HepG2 (cell line): ENCODE data around the gene TADA2B. TPM values are rescaled to one million over a fixed set of nuclear protein-coding genes. Genes with fewer than 3 reads are reported as not detected.

ENCODE experiments used
- ATAC-seq: fragments of 200-7000 bp; cut with Tn5 transposase; 3 replicates; pipeline ENCODE4 v1.9.1; 2020; ENCODE audit warnings: mild to moderate bottlenecking, moderate library complexity
- BruUV-seq: library from RNA; stranded (reverse); fragments of 400-500 nt; replicated peaks from 2 replicates; lab custom pipeline; 2021; lab: Mats Ljungman, UMichigan
- CTCF ChIA-PET: fragments of 300-600 bp; formaldehyde crosslinking; extraction: SDS; loops from one replicate; lab custom pipeline; 2021; ENCODE audit warnings: low total read pairs, inconsistent platforms, low intra/inter-chr PET ratio; lab: Yijun Ruan, JAX
- POLR2A ChIA-PET: fragments of 350-600 bp; sonication (Branson Sonifier 250); formaldehyde crosslinking; loops from one replicate; lab custom pipeline; 2020; ENCODE audit warnings: antibody characterized with exemption, inconsistent platforms; lab: Yijun Ruan, JAX
- DNase-seq: peaks from one replicate; pipeline ENCODE4 v3.0.0-alpha.2; 2015; ENCODE audit warnings: low spot score
- FAIRE-seq: peaks from 3 replicates; lab custom pipeline; 2011; peaks lifted over from hg19 to GRCh38; lab: Jason Lieb, UNC
- H2AFZ ChIP-seq: one replicate; pipeline ENCODE4 v1.6.1; 2011; ENCODE audit warnings: low read length, inconsistent platforms
- H3K27ac ChIP-seq: fragments of 300-600 bp; 3 replicates; pipeline ENCODE4 v1.8.0; 2011; ENCODE audit warnings: mixed run types, mild to moderate bottlenecking, mixed read lengths, low read length, inconsistent platforms; ENCODE audit not compliant: insufficient read depth; ENCODE audit errors: extremely low read length
- H3K27me3 ChIP-seq, 2 experiments: fragments of 200-600 bp in 1 of 2; 2 replicates in 1 of 2; 3 replicates in 1 of 2; pipeline versions ENCODE4 v1.6.0 to v1.8.0; 2011; ENCODE audit warnings: low read length in 2 of 2, mild to moderate bottlenecking in 2 of 2, moderate library complexity in 2 of 2, inconsistent platforms in 1 of 2; ENCODE audit not compliant: insufficient read depth in 2 of 2, control insufficient read depth in 1 of 2
- H3K36me3 ChIP-seq, 2 experiments: fragments of 200-600 bp in 1 of 2; replicated peaks in 1 of 2; 2 replicates in 1 of 2; 3 replicates in 1 of 2; pipeline versions ENCODE4 v1.5.1 to v1.8.0; 2011; ENCODE audit warnings: low read length in 2 of 2, inconsistent platforms in 1 of 2; ENCODE audit not compliant: insufficient read depth in 2 of 2, control insufficient read depth in 1 of 2
- H3K4me1 ChIP-seq: 2 replicates; pipeline ENCODE4 v1.5.1; 2012; ENCODE audit warnings: low read length, inconsistent platforms; ENCODE audit not compliant: insufficient read depth
- H3K4me2 ChIP-seq: 2 replicates; pipeline ENCODE4 v1.6.0; 2011; ENCODE audit warnings: low read depth, low read length, inconsistent platforms
- H3K4me3 ChIP-seq, 3 experiments: fragments of 200-600 bp in 1 of 3; sonication (generic), shearing (Covaris generic) in 1 of 3; replicated peaks in 1 of 3; 2 replicates each; pipeline ENCODE4 v1.5.1; 2011 to 2016; ENCODE audit warnings: low read length in 3 of 3, inconsistent platforms in 2 of 3, low read depth in 2 of 3, mild to moderate bottlenecking in 2 of 3, control low read depth in 1 of 3, mixed read lengths in 1 of 3; ENCODE audit not compliant: insufficient read depth in 1 of 3
- H3K79me2 ChIP-seq: one replicate; pipeline ENCODE4 v1.6.1; 2011; ENCODE audit warnings: low read length, inconsistent platforms; ENCODE audit not compliant: insufficient read depth
- H3K9ac ChIP-seq: 2 replicates; pipeline ENCODE4 v1.6.0; 2011; ENCODE audit warnings: mild to moderate bottlenecking, low read depth, low read length, inconsistent platforms; ENCODE audit not compliant: insufficient read depth
- H3K9me3 ChIP-seq: 2 replicates; pipeline ENCODE4 v1.5.1; 2012; ENCODE audit warnings: mild to moderate bottlenecking, low read length
- H4K20me1 ChIP-seq: 2 replicates; pipeline ENCODE4 v1.6.0; 2011; ENCODE audit warnings: inconsistent platforms, mild to moderate bottlenecking, low read length, moderate library complexity; ENCODE audit not compliant: insufficient read depth
- DR1 ChIP-seq: sonication (generic); formaldehyde crosslinking; IDR thresholded peaks from 2 replicates; pipeline ENCODE4 v1.8.0; 2021; ENCODE audit warnings: mild to moderate bottlenecking, missing genetic modification reagents, inconsistent platforms
- MAF1 ChIP-seq: sonication (generic); formaldehyde crosslinking; IDR thresholded peaks from 2 replicates; pipeline ENCODE4 v1.5.0; 2020; ENCODE audit warnings: missing genetic modification reagents, borderline replicate concordance
- MIER3 ChIP-seq: IDR thresholded peaks from 2 replicates; pipeline ENCODE4 v1.6.1; 2016; ENCODE audit warnings: missing compliant biosample characterization, borderline replicate concordance
- NKX3-1 ChIP-seq: sonication (generic); formaldehyde crosslinking; IDR thresholded peaks from 2 replicates; pipeline ENCODE4 v1.5.0; 2020; ENCODE audit warnings: missing genetic modification reagents
- REXO4 ChIP-seq: sonication (generic); formaldehyde crosslinking; IDR thresholded peaks from 2 replicates; pipeline ENCODE4 v1.8.0; 2022; ENCODE audit warnings: missing genetic modification reagents, mild to moderate bottlenecking, borderline replicate concordance
- ZNF44 ChIP-seq: sonication (generic); formaldehyde crosslinking; IDR thresholded peaks from 2 replicates; pipeline ENCODE4 v1.5.1; 2020; ENCODE audit warnings: mild to moderate bottlenecking, missing genetic modification reagents
- WGBS: methylation state at CpG from one replicate; pipeline ENCODE4 v1.1.6; 2017; ENCODE audit warnings: low lambda C conversion rate; 5-methylcytosine and 5-hydroxymethylcytosine counted together
- in situ Hi-C: cut with HindIII; loops from 2 replicates; pipeline ENCODE4 v1.10.0; 2017; ENCODE audit warnings: low pct_unique_long_range_greater_than_20kb; ENCODE audit not compliant: extremely low pct_ligation_motif_present
- intact Hi-C: fragments of 100-400 bp; cut with micrococcal nuclease; formaldehyde crosslinking; loops from one replicate; pipeline ENCODE4 v1.10.0; 2022; ENCODE audit not compliant: unreplicated experiment
- polyA plus RNA-seq, 8 experiments: library from polyadenylated mRNA; depleted of rRNA in 3 of 8; stranded (reverse) in 7 of 8; unstranded in 1 of 8; fragments of >200 nt; fragmentation: Illumina TruSeq in 4 of 8; extraction: Trizol in 4 of 8; gene quantifications; 2 replicates each; pipeline versions ENCODE4 v1.2.1 to v1.2.3, GENCODE V29; 2011 to 2016; ENCODE audit warnings: low read depth in 4 of 8, missing spikeins in 1 of 8, mixed read lengths in 1 of 8; ENCODE audit not compliant: insufficient read depth in 1 of 8
- total RNA-seq, 5 experiments: library from RNA; depleted of rRNA; stranded (reverse); fragments of >200 nt; fragmentation: Illumina TruSeq; extraction: Trizol; gene quantifications; 2 replicates each; pipeline ENCODE4 v1.2.3, GENCODE V29; 2016; ENCODE audit warnings: low read depth in 1 of 5
- TF ChIP-seq, protein P1 (sequence below): sonication (generic); formaldehyde crosslinking; IDR thresholded peaks from 2 replicates; pipeline ENCODE4 v1.5.1; 2020; ENCODE audit warnings: mild to moderate bottlenecking, missing genetic modification reagents
- TF ChIP-seq, protein P2 (sequence below): sonication (generic); formaldehyde crosslinking; IDR thresholded peaks from 2 replicates; pipeline ENCODE4 v1.5.1; 2020; ENCODE audit warnings: mild to moderate bottlenecking, missing genetic modification reagents, borderline replicate concordance

Gene TADA2B
- total and polyA plus RNA-seq, 2 of the 13 experiments (the other 11 are each of a cell fraction or from before 2014, with no cell fraction given): 4.6 to 8.9 TPM

DNA sequence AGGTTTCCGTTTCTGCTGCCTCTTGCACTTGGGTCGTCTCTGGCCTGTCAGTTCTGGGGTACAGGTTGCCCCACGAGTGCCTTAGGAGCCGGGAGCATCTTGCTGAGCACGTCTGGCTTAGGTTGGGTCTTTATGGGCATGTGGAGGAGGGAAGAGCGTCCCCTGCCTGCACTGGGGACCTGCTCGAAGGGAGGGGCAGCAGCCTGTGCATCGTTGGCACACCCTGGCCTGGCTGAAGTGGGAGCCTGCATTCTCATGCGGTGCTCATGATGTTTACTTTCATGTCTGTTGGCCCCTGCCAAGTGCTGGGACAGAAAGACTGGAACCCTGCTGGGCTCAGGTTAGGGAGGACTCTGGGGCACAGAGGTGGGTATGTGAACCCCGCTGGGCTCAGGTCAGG, 23.8 kb upstream of the TADA2B start:
- intact Hi-C loops (no loop called here), in situ Hi-C loops (no loop called here)
- FAIRE-seq (no peak), DNase-seq (no peak), ATAC-seq (no peak)
- Histone ChIP-seq H3K27ac (no peak overlapping the region), H3K9me3 (no peaks in the 10 kb centered on the region), H3K4me1 (peaks cover 22% of the 10 kb centered on the region), H3K36me3 (peaks cover 24 to 63% of the 10 kb centered on the region in 2 experiments; a peak in 4 of 5 replicates), H3K27me3 (no peaks in the 10 kb centered on the region), H3K9ac (no peak overlapping the region), H3K79me2 (no peaks in the 10 kb centered on the region), H3K4me2 (no peak overlapping the region), H4K20me1 (no peaks in the 10 kb centered on the region), H3K4me3 (no peak overlapping the region), H2AFZ (no peak overlapping the region)
- ChIA-PET CTCF (no interaction called here), POLR2A (no interaction called here)
- 91% methylated on average over 7 of the region's 10 CpGs for WGBS
- BruUV-seq: no TSS peak
- TF ChIP-seq MAF1 (no peak), ZNF44 (no peak), REXO4 (no peak), DR1 (CRISPR knock-in tag) (no peak), MIER3 (no peak), NKX3-1 (CRISPR knock-in tag) (no peak)
- TF ChIP-seq, protein P1, sequence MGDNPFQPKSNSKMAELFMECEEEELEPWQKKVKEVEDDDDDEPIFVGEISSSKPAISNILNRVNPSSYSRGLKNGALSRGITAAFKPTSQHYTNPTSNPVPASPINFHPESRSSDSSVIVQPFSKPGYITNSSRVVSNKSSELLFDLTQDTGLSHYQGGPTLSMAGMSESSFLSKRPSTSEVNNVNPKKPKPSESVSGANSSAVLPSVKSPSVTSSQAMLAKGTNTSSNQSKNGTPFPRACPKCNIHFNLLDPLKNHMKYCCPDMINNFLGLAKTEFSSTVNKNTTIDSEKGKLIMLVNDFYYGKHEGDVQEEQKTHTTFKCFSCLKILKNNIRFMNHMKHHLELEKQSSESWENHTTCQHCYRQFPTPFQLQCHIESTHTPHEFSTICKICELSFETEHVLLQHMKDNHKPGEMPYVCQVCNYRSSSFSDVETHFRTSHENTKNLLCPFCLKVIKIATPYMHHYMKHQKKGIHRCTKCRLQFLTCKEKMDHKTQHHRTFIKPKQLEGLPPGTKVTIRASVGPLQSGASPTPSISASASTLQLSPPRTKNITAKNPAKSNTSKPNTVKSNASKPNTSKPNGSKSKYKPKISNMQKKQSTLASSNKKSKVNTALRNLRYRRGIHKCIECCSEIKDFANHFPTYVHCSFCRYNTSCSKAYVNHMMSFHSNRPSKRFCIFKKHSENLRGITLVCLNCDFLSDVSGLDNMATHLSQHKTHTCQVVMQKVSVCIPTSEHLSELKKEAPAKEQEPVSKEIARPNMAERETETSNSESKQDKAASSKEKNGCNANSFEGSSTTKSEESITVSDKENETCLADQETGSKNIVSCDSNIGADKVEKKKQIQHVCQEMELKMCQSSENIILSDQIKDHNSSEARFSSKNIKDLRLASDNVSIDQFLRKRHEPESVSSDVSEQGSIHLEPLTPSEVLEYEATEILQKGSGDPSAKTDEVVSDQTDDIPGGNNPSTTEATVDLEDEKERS (CRISPR knock-in tag): no peak
- TF ChIP-seq, protein P2, sequence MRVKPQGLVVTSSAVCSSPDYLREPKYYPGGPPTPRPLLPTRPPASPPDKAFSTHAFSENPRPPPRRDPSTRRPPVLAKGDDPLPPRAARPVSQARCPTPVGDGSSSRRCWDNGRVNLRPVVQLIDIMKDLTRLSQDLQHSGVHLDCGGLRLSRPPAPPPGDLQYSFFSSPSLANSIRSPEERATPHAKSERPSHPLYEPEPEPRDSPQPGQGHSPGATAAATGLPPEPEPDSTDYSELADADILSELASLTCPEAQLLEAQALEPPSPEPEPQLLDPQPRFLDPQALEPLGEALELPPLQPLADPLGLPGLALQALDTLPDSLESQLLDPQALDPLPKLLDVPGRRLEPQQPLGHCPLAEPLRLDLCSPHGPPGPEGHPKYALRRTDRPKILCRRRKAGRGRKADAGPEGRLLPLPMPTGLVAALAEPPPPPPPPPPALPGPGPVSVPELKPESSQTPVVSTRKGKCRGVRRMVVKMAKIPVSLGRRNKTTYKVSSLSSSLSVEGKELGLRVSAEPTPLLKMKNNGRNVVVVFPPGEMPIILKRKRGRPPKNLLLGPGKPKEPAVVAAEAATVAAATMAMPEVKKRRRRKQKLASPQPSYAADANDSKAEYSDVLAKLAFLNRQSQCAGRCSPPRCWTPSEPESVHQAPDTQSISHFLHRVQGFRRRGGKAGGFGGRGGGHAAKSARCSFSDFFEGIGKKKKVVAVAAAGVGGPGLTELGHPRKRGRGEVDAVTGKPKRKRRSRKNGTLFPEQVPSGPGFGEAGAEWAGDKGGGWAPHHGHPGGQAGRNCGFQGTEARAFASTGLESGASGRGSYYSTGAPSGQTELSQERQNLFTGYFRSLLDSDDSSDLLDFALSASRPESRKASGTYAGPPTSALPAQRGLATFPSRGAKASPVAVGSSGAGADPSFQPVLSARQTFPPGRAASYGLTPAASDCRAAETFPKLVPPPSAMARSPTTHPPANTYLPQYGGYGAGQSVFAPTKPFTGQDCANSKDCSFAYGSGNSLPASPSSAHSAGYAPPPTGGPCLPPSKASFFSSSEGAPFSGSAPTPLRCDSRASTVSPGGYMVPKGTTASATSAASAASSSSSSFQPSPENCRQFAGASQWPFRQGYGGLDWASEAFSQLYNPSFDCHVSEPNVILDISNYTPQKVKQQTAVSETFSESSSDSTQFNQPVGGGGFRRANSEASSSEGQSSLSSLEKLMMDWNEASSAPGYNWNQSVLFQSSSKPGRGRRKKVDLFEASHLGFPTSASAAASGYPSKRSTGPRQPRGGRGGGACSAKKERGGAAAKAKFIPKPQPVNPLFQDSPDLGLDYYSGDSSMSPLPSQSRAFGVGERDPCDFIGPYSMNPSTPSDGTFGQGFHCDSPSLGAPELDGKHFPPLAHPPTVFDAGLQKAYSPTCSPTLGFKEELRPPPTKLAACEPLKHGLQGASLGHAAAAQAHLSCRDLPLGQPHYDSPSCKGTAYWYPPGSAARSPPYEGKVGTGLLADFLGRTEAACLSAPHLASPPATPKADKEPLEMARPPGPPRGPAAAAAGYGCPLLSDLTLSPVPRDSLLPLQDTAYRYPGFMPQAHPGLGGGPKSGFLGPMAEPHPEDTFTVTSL (CRISPR knock-in tag): no peak
